ENCODE results near the gene PARD3B.

Gene PARD3B

GRCh38 chr2:205614965-205615364 lies 1069.7 kb downstream of the PARD3B start:
- no peak for DNase-seq (ENCODE audit: low read depth)

DNA sequence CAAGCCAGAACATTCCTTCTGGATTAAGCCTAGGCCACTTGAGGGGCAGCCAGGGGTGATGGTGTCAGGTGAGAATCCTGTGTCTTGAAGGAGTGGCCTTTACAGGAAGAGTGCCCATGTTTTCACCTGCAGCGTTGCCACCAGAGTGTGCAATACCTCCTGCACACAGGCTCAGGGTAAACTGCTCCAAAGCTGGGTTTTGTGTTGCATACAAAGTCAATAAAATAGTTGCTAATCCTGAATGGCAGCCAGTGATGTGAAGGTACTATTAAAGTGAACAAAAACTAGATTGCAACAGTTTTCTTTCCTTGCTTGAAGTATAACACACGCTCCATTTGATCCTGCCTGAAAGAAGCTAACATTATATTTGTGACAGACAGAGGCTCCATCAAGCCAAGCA lies 1072.6 kb downstream of the PARD3B start:
- no peak for DNase-seq (ENCODE audit: low read depth)

DNA sequence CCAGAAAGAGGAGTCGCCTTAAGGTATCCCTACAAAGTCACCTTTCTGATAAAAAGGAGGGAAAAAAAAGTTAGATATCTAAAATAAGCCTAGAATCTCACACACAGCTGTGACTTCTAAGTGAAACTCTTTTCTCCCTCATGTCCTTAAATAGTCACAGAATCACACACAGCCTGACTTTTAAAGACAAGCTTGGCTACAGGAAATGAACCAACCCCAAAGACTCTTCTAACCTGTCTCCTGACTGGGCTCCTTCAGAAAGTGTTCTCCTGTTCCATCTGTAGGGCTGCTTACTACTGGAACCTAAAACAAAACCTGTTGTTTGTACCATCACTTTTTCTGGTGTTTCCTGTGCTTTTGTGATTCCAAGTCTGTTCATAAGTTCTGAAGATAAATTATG lies 1074.3 kb downstream of the PARD3B start:
- DNase-seq (ENCODE audit: low read depth): no peak

DNA sequence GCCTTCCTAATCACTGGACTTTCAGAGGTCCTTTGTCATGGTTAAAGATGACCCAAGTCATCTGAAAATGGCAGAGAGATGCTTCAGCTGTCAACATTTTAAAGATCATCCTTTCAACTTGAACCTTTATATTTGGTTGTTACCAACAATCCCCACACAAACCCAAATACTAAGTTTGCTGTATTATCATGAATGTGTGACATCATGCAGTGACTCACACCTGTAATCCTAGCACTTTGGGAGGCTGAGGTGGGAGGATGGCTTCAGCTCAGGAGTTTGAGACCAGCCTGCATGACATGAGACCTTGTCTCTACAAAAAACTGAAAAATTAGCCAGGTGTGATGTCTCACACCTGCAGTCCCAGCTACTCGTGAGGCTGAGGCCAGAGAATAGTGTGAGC lies 1081.8 kb downstream of the PARD3B start:
- DNase-seq (ENCODE audit: low read depth): no peak

DNA sequence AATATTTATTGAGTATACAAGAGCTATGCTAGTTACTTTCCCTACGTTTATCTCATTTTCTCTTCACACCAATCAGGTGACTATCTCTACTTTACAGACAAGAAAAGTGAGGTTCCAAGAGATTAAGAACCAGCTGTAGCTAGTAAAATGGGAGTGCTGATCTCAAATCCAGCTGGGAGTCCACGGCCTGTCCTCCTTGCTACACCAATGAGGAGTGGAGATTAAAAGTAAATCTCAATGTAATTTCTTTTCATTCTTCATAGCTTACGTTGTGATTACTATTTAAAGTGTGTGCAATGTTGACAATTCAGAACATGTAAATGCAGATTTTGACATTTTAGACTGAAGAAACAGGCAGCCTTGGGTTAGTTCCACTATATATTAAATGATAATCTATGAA lies 1083.1 kb downstream of the PARD3B start:
- DNase-seq (ENCODE audit: low read depth): no peak

DNA sequence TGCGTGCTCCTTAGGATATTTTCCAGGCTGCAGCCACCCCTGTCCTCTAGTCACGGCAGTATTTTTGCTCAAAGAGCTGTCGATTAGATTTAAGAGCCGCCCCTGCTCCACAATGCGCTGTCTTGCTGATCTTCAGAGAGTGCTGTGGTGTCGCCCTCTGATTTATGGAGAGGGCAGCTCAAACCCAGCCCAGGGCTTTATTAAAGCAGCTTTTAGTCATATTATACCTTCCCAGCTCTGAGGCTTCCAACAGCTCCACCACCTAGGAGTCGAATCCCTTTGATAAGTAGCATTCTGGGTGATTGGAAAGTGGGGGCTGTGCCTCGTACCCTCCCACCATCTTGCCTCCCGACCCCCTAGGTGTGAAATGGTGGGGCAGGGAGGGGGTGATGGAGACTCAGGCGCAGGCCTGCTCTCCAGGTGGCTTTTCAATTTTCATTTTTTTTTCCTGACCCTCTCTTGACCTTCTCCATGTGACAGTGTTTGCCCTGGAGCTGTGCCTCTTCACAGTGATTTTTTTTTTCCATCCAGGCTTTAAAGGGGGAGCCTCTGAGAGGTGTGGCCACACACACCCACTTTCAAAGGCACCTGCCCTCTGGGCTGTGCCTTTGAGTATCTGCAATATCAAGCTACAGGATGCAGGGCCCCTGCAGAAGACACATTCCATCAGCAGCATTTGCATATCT lies 1084.0 kb downstream of the PARD3B start:
- DNase-seq (ENCODE audit: low read depth): no peak

GRCh38 chr2:205633994-205634393 lies 1088.7 kb downstream of the PARD3B start:
- DNase-seq (ENCODE audit: low read depth): no peak

GRCh38 chr2:205636549-205637319 lies 1091.5 kb downstream of the PARD3B start:
- DNase-seq (ENCODE audit: low read depth): no peak

DNA sequence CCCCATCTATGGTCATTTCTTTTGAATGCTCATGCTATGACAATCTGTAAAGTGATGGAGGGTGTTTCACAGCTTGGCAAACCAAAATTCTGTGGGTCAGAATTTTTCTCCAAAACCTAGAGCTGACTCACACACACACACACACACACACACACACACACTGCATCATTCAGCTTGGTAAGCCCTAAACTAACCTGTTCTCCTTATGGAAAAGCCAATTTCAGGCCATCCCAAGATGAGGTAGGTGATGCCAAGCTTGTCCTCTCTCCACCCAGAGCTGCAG lies 1092.0 kb downstream of the PARD3B start:
- no peak for DNase-seq (ENCODE audit: low read depth)

GRCh38 chr2:205637779-205638503 lies 1092.7 kb downstream of the PARD3B start:
- DNase-seq (ENCODE audit: low read depth): no peak

DNA sequence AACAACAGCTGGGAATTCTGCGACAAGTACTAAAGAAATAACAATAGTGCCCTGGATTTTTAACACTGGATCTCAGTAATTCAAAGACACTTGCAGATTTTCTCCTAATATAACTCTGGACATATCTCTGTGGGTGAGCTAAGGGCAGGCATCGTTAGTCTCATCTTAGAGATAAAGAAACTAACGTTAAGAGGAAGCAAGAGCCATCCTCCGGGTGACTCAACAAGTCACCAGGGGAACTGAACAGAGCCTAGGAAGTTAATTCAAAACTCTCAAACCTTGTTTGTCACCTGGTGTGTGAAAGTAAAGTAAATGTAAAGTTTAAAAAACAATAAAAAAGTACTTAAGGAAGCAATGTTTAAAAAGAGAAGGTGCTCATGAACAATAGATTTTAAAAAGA lies 1095.4 kb downstream of the PARD3B start:
- DNase-seq (ENCODE audit: low read depth): no peak

DNA sequence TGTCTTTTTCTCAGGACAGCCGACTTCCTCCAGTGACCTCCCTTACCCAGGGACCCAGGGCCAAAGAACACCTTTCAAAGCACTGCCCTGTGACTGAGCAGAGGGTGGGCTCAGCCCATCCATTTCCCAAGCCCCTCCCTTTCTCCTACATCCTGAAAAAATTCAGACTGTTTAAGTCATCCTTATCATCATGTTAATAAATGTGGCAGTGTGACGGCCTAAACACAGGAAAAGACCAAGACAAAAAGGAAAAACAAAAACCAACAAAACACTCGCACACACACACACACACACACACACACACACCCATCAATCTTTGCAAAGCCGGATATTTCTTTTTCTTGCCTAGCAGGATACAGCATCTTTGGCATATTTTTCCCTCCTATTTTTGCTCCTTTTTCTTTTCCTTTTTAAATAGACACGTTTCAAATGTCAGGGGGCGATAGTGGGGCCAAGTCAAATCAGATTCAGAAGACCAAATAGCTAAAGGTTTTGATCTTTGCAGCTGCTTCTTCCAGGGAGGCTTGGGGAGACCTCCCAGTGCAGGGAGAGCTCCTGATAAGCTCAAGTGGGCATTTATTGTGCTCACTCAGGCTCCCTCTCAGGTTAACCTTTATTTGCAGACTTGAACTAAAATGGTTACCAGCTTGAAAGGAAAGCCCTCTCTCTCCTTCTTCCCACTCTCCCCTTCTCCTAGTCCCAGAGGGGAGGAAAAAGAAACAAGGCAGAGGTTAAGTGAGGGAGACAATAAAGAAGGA lies 1097.5 kb downstream of the PARD3B start:
- no peak for DNase-seq (ENCODE audit: low read depth)

DNA sequence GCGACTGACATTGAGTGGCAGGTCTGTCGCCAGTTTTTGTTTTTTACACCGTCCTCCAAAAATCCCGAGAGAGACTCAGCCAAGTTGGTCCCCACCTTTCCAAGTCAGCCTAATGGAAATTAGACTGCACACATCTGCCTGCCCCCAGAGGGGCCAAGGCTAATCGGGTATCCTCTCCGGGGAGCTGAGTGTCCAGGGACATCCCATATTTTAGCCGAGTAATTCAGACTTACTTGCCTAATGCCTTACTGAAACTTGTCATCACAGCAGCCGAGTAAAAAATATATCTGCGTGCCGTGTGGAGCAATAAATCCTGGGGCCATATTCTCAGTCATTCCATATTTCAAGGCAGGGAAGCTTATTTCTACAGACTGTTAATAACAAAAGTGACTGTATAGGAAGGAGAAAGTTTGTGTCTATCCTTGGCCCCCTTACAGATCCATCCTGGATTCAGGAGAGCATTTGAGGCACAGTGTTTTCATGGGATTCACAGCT lies 1098.2 kb downstream of the PARD3B start:
- no peak for DNase-seq (ENCODE audit: low read depth)

GRCh38 chr2:205644018-205644417 lies 1098.7 kb downstream of the PARD3B start:
- no peak for DNase-seq (ENCODE audit: low read depth)

GRCh38 chr2:205646680-205647079 lies 1101.4 kb downstream of the PARD3B start:
- no peak for DNase-seq (ENCODE audit: low read depth)

- DNase-seq (ENCODE audit: low read depth): no peak
Observed at GRCh38 chr2:205650450-205650849, 1105.2 kb downstream of the PARD3B start.

DNA sequence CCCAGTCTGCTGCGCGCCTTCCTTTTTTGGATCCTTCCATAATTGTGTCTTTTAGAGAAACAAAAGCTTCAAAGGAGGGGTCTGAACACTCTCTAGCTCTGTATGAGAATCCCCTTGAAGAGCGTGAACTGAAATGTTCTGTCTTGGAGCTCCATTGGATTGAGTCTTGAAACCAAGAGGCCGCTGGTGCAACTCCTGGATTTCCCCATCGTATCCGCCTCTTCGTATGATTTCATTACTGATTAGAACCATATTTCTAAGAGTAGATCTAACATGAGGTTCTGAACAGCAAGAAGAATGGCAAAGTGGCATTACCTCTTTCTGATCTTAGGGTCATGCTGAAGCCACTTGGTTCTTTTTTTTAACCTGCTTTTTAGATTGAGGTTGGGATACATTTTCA lies 1105.7 kb downstream of the PARD3B start:
- no peak for DNase-seq (ENCODE audit: low read depth)

GRCh38 chr2:205651719-205652118 lies 1106.4 kb downstream of the PARD3B start:
- no peak for DNase-seq (ENCODE audit: low read depth)

- DNase-seq (ENCODE audit: low read depth): no peak
Observed at GRCh38 chr2:205654878-205655605, 1109.8 kb downstream of the PARD3B start.

DNA sequence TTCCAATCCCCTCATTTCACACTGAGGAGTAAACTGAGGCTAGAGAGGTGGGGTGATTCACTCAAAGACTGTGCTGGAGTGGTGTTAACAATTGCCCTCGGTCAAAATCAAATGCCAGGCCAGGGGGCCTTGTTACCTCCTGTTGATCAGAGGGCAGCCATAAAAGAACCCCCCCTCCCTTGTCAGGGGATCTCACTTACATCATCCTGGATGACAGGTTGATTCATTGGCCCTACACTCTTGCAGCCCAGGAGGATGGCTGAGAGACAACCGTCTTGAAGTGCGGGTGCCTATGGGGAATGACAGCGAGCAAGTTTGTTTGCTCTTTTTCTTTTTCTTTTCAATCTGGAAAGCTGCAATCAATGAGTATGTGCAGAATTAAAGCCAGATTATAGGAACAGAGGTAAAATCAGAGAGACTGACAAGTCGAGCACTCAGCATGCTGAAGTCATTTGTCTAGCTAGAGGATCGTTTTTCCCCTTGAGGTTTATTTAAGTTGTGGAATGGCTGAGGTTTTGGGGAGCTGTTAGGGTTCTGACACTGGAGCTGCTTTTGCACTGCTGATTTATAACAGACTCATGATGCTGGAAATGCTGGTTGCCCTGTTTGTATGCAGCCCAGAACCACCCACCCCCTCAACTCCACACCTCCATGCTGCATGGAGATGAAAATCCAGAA lies 1110.6 kb downstream of the PARD3B start:
- no peak for DNase-seq (ENCODE audit: low read depth)

DNA sequence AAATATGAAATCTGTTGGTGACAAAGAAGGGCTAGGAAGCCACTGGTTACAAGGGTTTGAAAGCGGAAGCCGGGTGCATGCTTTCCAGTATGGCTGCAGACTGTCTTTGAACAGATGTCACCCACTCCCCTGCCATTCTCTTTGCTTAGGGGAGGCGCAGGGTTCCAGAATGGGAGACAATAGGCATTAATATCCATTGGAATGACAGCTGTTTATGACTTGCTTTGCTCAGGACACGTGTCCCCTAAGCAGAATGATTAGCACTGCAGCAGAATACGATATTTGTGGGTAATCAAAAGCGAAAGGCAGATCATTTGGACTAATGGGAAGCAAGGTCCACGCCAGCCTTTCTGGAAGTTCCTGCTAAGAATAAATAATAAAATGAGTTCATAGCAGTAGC lies 1111.2 kb downstream of the PARD3B start:
- no peak for DNase-seq (ENCODE audit: low read depth)

Data from activated T-cell treated with anti-CD3 and anti-CD28 coated beads for 1 hour (primary cell).